Bronchial epithelial cell (primary cell): ENCODE data around the gene TSPAN1. TPM values are rescaled to one million over a fixed set of nuclear protein-coding genes. Genes with fewer than 3 reads are reported as not detected.
"Not testable (repeated sequence)": the region's sequence is repeated elsewhere in the genome, so short reads cannot be mapped to it uniquely, and the experiment has no call there.

ENCODE experiments used
- DNase-seq: peaks from one replicate; pipeline ENCODE4 v3.0.0-alpha.2; 2010; ENCODE audit warnings: low read depth
- FAIRE-seq: peaks from 2 replicates; lab custom pipeline; 2011; peaks lifted over from hg19 to GRCh38; lab: Jason Lieb, UNC
- H3K27me3 ChIP-seq: 2 replicates; pipeline ENCODE4 v1.5.1; 2011; ENCODE audit warnings: low read length; ENCODE audit not compliant: control insufficient read depth, insufficient read depth
- H3K36me3 ChIP-seq: 2 replicates; pipeline ENCODE4 v1.5.1; 2011; ENCODE audit warnings: low read length; ENCODE audit not compliant: control insufficient read depth, insufficient read depth
- H3K4me3 ChIP-seq: 2 replicates; pipeline ENCODE4 v1.5.1; 2011; ENCODE audit warnings: mild to moderate bottlenecking, low read depth, low read length, control low read depth
- CTCF ChIP-seq: IDR thresholded peaks from 2 replicates; pipeline ENCODE4 v1.5.1; 2011; ENCODE audit warnings: mild to moderate bottlenecking, moderate library complexity, low read length, control low read depth, inconsistent platforms; ENCODE audit not compliant: insufficient read depth, severe bottlenecking
- total RNA-seq: library from RNA; depleted of rRNA; stranded (reverse); fragments of >200 nt; gene quantifications from 2 replicates; pipeline ENCODE4 v1.2.1, GENCODE V29; 2014

The TSPAN1 gene
- total RNA-seq, 1 donor from 2014 or later = 42.1 TPM

- Histone ChIP-seq H3K4me3 (no peak overlapping the region), H3K36me3 (peaks cover 7% of the 10 kb centered on the region), H3K27me3 (no peaks in the 10 kb centered on the region)
- DNase-seq (peak; percentile 97), FAIRE-seq (no peak)
- no peak for TF ChIP-seq CTCF
These were observed 43.6 kb downstream of the TSPAN1 start for GRCh38 chr1:46218443-46218842.

- FAIRE-seq = no peak
- Histone ChIP-seq H3K36me3 (peaks cover 7% of the 10 kb centered on the region), H3K27me3 (no peaks in the 10 kb centered on the region), H3K4me3 (no peak overlapping the region)
- no peak for DNase-seq
- no peak for TF ChIP-seq CTCF
These were observed 44.9 kb downstream of the TSPAN1 start for GRCh38 chr1:46219551-46220520.

GRCh38 chr1:46220808-46221207, 45.9 kb downstream of the TSPAN1 start:
- Histone ChIP-seq H3K27me3 (no peaks in the 10 kb centered on the region), H3K36me3 (peaks cover 7% of the 10 kb centered on the region), H3K4me3 (no peak overlapping the region)
- no peak for TF ChIP-seq CTCF
- DNase-seq (no peak), FAIRE-seq (no peak)

- no peak for TF ChIP-seq CTCF
- Histone ChIP-seq H3K27me3 (no peaks in the 10 kb centered on the region), H3K4me3 (no peak overlapping the region), H3K36me3 (peaks cover 7% of the 10 kb centered on the region)
- FAIRE-seq (no peak), DNase-seq (no peak)
These were observed 46.9 kb downstream of the TSPAN1 start for GRCh38 chr1:46221749-46222148.

GRCh38 chr1:46223055-46223454, 48.2 kb downstream of the TSPAN1 start:
- DNase-seq, H3K27me3 ChIP-seq, H3K4me3 ChIP-seq, FAIRE-seq, H3K36me3 ChIP-seq: not testable (repeated sequence)

GRCh38 chr1:46223472-46223943, 48.6 kb downstream of the TSPAN1 start:
- DNase-seq (peak; percentile 89), FAIRE-seq (no peak)
- H3K36me3 ChIP-seq = peaks cover 7% of the 10 kb centered on the region
- no peaks in the 10 kb centered on the region for H3K27me3 ChIP-seq
- H3K4me3 ChIP-seq = no peak overlapping the region
- peak; percentile 86 for TF ChIP-seq CTCF
